ENCODE results near the gene SLC38A11. TPM values are rescaled to one million over a fixed set of nuclear protein-coding genes. Genes with fewer than 3 reads are reported as not detected.
A peak's percentile ranks its signal among the peaks of the same experiment; 100 is the strongest.

SLC38A11 gene
- total and polyA plus RNA-seq, 2 of the 8 experiments (the other 6 are each of a cell fraction or from before 2014, with no cell fraction given) = not detected

DNA sequence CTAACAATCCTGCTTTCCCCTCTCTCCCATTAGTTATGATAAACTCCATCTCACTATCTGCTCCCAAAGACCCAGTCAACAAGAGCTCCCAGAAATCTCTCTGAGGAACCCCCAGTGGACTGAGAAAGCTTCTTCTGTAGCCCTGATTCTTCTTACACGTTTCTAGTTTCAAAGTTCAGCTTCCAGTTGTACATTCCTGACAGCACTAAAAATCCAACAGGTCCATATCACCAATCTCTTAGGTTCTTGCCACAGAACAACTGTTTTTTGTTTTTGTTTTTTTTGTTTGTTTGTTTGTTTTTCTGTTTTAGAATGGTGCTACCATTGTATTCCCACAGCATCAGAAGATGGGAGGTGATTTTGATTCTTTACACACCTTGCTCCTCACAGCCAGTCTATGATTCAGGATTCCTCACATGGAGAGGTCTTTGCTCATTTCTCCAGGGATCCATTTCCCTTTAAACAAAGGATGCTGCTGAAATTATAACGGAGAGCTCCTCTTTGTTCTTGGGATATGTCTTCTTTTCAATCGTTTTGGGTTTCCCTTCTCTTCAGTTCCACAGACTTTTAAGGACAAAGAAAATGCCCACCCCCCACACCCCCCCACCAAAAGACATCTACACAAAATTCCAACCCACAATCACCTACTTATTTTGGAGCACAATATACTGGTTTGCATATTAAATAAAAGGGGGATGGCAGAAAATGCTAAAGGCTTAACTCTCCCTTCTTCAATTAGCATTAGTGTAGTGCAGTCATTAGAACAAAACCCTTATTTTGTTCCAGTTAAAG is 57.7 kb downstream of the SLC38A11 start:
- CTCF ChIA-PET (ENCODE audit: partially characterized antibody) = interaction anchor here (0.7 kb wide), 1 partner anchor 20 kb away, joined by 3 read pairs; no protein-coding TSS in a partner anchor

More for the DNA sequence above, 57.7 kb downstream of the SLC38A11 start:
- no peak overlapping the region for H3K9ac ChIP-seq (replicated peaks in 1 of 4; ENCODE audit: extremely low read depth in 1 of 4, low read depth in 3 of 4, low read length in 3 of 4)
- H2AFZ ChIP-seq (ENCODE audit: low read length) = peak overlapping the region; percentile 21
- H3K79me1 ChIP-seq (ENCODE audit: low read depth, low read length) = no peaks in the 10 kb centered on the region
- H3K9me3 ChIP-seq (ENCODE audit: insufficient read depth in 2 of 2, low read depth in 1 of 2, low read length in 1 of 2) = no peaks in the 10 kb centered on the region
- H3K4me3 ChIP-seq (ENCODE audit: extremely low read depth in 1 of 4, insufficient read depth in 2 of 4, low read depth in 3 of 4, low read length in 4 of 4) = no peak overlapping the region
- H4K91ac ChIP-seq (replicated peaks; ENCODE audit: insufficient read length, low read length) = no peak overlapping the region
- H3K14ac ChIP-seq (ENCODE audit: insufficient read length) = no peak overlapping the region
- H3K27me3 ChIP-seq (replicated peaks in 1 of 4; ENCODE audit: control insufficient read depth in 3 of 4, extremely low read depth in 1 of 4, insufficient read depth in 3 of 4, low read length in 3 of 4) = no peaks in the 10 kb centered on the region
- H3K23ac ChIP-seq (ENCODE audit: insufficient read length) = no peak overlapping the region
- H4K5ac ChIP-seq (ENCODE audit: insufficient read length, low read depth, low read length) = no peak overlapping the region
- no peak for FAIRE-seq
- H3K4me1 ChIP-seq (replicated peaks in 1 of 4; ENCODE audit: control insufficient read depth in 3 of 4, insufficient read depth in 4 of 4, low read length in 3 of 4) = peaks cover 0 to 6% (median under 1%) of the 10 kb centered on the region in 4 experiments; a peak in 2 of 7 replicates
- TF ChIP-seq CBX5 (IDR thresholded peaks at IDR 0.05; ENCODE audit: low read depth, low read length) (no peak), POLR2AphosphoS5 (IDR thresholded peaks at IDR 0.05; ENCODE audit: low read depth, low read length) (no peak), CBX8 (IDR thresholded peaks at IDR 0.05; ENCODE audit: borderline replicate concordance, low read depth, low read length) (no peak), CHD1 (IDR thresholded peaks at IDR 0.05; ENCODE audit: low read depth, low read length) (no peak)
- no peak overlapping the region for H3K27ac ChIP-seq (ENCODE audit: low read depth, low read length)
- H2BK120ac ChIP-seq (replicated peaks; ENCODE audit: low read depth, low read length) = no peak overlapping the region
- peak overlapping the region; percentile 4 to 21; a peak in 2 of 4 replicates for H3K4me2 ChIP-seq (ENCODE audit: insufficient read depth in 1 of 2, low read depth in 2 of 2, low read length in 2 of 2)
- peak overlapping the region; percentile 48; the same call in 1 of the 2 replicates for H3K18ac ChIP-seq (ENCODE audit: extremely low read depth, low read length)
- no peaks in the 10 kb centered on the region for H4K20me1 ChIP-seq (replicated peaks in 1 of 2; ENCODE audit: control insufficient read depth in 1 of 2, insufficient read depth in 2 of 2, low read length in 2 of 2)
- no peaks in the 10 kb centered on the region for H3K36me3 ChIP-seq (ENCODE audit: control insufficient read depth in 2 of 4, insufficient read depth in 4 of 4, low read length in 3 of 4)
- H2AK5ac ChIP-seq (ENCODE audit: low read depth, low read length) = no peak overlapping the region
- POLR2A ChIA-PET (ENCODE audit: partially characterized antibody) = no interaction called here
- no peaks in the 10 kb centered on the region for H3K23me2 ChIP-seq (ENCODE audit: low read depth, low read length)
- H4K8ac ChIP-seq (ENCODE audit: extremely low read depth, insufficient read depth, low read length) = no peak overlapping the region
- no peak overlapping the region for H2BK15ac ChIP-seq (ENCODE audit: low read length)
- no peak for DNase-seq (ENCODE audit: low read depth in 1 of 2, low spot score in 2 of 2)
- peak overlapping the region; percentile 55; the same call in 1 of the 2 replicates for H2BK12ac ChIP-seq (ENCODE audit: low read depth, low read length)
- peak overlapping the region; percentile 62; the same call in 1 of the 2 replicates for H2BK20ac ChIP-seq (ENCODE audit: low read length)
- no peaks in the 10 kb centered on the region for H3K79me2 ChIP-seq (ENCODE audit: control insufficient read depth in 1 of 2, insufficient read depth in 2 of 2, low read length in 2 of 2)
- H3K4ac ChIP-seq (replicated peaks; ENCODE audit: insufficient read length, low read depth, low read length) = no peak overlapping the region
- no peak overlapping the region for H3K56ac ChIP-seq (replicated peaks; ENCODE audit: insufficient read length, low read depth, low read length)
- WGBS, 2 experiments (ENCODE audit: extremely low coverage in 1 of 2, insufficient coverage in 1 of 2, insufficient read length in 1 of 2, insufficient replicate concordance in 2 of 2, low coverage in 1 of 2, low lambda C conversion rate in 2 of 2, missing lambda C conversion rate in 1 of 2) = 55% methylated on average over 3 of the region's 3 CpGs; no CpG with 5 or more reads in 1 of the 2 experiments
- H2BK5ac ChIP-seq (ENCODE audit: low read depth, low read length) = peak overlapping the region; percentile 47; the same call in 1 of the 2 replicates

Measured in H1 (cell line).